ENCODE results near the gene NEDD4.
"Not testable (repeated sequence)": the region's sequence is repeated elsewhere in the genome, so short reads cannot be mapped to it uniquely, and the experiment has no call there.

The NEDD4 gene

DNA sequence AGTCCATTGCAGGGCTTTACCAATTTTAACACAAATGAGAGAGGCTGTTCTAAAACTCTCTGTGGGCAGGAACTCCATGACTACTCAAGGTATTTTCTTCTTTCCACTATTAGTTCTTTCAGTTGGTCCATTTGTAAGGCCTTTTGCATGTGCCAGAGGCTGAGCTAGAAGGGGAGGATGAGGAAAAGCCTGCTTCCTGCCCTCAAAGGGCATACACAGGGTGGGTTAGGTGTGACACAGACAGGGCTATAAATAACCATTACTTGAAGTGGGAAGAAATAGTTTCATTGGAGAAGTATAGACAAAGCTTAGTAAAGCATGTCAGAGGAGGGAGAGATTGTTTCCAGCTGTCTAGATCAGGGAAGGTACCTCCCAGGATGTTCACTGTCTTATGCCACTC lies 198.4 kb downstream of the NEDD4 start:
- FAIRE-seq (no peak), DNase-seq (ENCODE audit: extremely low spot score, insufficient read length, low read depth) (no peak)

DNA sequence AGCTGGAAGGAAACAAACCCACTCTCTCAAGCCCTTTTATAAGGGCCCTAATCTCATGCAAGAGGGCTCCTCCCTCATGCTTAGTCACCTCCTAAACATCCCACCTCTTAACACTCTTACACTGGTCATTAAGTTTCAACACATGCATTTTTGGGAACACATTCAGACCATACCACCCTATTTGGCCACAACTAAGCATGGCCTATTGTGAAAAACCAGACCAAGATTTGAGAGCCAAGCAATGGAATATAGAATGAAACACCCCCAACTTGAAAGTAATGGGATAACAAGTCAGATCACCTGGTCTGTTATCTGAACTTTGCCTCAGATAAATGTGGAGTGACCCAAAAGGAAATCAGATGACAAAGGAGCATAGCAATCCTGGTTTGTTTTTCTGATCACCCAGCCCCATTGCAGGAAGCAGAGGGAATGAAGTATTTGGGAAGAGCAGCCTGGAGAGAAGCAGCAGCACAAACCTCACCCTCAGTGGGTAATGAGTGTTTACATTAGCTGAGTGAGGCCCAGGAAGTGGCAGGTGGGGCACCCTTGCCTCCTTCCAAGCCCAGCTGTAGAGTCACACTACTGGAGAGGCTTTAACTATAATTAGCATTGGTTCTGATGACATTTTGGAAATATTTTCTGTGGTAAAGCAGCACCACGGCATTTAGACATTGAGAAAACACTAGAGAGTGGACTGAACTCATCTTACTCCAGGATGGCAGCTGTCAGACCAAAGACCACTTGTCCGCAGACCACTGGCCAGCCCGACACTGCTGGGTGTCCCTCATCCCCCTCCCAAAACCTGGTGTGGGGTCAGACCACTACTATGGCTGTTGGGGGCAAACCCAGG lies 201.6 kb downstream of the NEDD4 start:
- DNase-seq (ENCODE audit: extremely low spot score, insufficient read length, low read depth) (no peak), FAIRE-seq (no peak)

DNA sequence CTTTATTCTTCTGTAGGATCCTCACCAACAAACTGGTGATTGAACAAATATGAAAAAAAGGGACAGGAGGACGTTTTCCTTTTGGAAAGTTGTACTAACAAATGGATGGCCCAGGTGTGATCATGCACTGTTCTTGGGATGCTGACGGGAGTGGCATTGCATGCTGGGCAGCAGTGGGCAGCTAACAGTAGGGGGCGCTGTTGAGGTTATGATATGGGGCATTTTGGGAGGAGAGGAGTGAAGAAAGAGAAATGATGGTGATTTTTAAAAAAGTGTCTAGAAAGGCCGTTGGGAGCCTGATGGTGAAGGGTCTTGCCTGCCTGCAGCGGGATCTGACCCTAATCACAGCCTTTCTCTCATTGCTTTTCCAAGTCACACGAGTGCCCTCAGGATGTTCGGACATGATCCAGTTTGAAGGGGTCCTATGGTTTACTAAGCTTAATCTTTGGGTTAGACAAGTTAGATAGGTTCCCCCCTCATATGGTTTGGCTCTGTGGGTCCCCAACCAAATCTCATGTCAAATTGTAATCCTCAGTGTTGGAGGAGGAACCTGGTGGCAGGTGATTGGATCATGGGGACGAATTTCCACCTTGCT lies 204.2 kb downstream of the NEDD4 start:
- no peak for DNase-seq (ENCODE audit: extremely low spot score, insufficient read length, low read depth)
- no peak for FAIRE-seq

DNA sequence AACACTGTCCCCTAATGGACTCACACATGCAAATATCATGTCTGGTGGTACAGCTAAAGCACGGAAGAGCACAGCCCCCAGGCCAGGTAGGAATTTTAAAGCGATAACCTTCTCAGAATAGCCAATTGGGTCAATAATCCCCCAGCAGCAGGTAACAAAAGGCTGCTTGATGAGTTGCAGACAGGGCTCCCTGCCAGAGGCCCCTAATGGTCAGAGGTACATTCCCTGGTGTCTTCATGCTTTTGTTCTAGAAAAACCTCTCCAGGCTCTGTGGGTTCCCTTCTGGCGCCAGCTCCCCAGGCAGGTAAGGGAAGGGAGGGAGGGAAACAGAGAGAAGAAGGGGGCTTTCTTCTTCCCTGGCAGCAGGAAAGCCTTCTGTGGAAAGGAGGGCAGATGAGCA lies 207.1 kb downstream of the NEDD4 start:
- FAIRE-seq (no peak), DNase-seq (ENCODE audit: extremely low spot score, insufficient read length, low read depth) (no peak)

DNA sequence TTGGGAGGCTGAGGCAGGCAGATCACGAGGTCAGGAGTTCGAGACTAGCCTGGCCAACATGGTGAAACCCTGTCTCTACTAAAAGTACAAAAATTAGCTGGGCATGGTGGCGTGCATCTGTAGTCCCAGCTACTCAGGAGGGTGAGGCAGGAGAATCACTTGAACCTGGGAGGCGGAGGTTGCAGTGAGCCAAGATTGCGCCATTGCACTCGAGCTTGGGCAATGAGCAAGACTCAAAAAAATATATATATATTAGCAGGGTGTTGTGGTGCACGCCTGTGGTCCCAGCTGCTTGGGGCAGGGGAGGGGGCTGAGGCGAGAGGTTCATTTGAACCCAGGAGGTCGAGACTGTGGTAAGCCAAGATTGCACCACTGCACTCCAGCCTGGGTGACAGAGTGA lies 207.8 kb downstream of the NEDD4 start:
- not testable (repeated sequence) for DNase-seq (ENCODE audit: extremely low spot score, insufficient read length, low read depth); FAIRE-seq

DNA sequence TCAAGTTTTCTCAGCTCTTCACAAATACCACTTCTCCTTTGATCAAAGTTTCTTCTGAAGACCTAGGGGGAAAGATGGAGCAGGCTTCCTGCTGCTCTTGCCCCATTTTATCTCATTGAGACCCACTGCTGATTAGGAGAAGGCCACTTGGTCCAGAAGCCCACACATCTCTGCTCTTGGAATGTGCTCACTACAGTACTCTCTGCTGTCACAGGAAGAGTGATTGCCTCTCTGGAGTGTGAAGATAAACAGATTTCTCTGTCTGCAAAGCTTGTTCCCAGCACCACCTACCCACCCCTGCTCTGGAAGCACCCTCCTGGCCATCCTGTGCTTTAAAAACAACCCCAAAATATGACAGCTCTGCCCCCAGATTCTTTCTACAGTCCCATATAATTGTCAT lies 209.1 kb downstream of the NEDD4 start:
- DNase-seq (ENCODE audit: extremely low spot score, insufficient read length, low read depth): no peak
- FAIRE-seq: no peak

DNA sequence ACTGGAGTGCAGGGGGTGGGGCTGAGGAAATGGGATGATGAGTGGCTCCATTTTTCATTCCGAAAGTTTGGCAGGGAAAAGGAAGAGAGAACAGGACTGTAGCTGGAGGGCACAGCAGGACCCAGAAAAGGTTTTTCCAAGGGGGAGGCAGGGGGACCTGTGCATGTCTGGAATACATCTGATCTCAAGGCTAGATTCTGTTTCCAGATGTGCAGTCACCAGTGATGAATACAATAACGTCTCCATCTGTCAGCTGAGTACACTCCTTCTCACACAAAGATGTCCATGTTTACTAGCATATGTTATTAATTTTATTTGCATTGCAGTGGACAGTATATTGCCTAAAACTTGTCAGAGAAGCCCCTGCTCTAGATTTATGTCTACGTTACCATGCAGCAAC lies 210.5 kb downstream of the NEDD4 start:
- FAIRE-seq (no peak), DNase-seq (ENCODE audit: extremely low spot score, insufficient read length, low read depth) (no peak)

DNA sequence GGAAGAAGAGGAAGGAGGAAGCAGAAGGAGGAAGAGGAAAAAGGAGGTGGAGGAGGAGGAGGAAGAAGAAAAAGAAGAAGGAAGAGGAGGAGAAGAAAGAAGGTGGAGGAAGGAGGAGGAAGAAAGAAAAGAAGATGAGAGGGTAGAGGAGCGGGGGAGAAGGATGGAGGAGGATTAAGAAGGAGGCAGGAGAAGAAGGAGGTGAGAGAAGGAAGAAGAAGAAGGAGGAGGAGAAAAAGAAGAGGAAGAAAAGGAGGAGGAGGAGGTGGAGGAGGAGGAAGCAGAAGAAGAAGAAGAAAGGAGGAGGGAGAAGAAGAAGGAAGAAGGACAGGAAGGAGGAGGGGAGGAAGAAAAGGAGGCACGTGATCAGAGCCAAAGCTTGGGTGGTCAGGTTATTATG lies 213.1 kb downstream of the NEDD4 start:
- DNase-seq (ENCODE audit: extremely low spot score, insufficient read length, low read depth) (no peak), FAIRE-seq (no peak)

DNA sequence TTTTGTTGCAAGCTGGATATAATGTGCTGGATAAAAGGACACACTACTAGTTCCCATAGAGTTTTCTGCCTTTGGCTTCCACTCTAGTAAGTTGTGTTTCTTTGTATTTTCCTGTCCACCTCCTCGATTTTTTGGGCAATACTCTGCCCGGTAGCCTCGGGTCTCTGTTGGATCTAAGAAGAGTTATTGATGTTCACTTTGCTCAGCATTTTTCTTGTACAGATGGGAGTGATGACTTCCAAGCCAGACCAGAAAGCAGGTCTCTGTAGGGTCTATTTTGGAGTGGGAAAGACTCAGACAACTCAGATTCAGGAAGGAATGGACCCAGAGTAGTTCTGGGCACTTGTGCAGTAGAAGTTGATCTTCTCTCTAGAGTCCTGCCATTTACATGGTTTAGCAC lies 214.5 kb downstream of the NEDD4 start:
- DNase-seq (ENCODE audit: extremely low spot score, insufficient read length, low read depth) (no peak), FAIRE-seq (no peak)

All from GM18507 (cell line).